CD14-positive monocyte (primary cell): ENCODE results near the gene SEPTIN6. TPM values are rescaled to one million over a fixed set of nuclear protein-coding genes. Genes with fewer than 3 reads are reported as not detected.

Source experiments
- DNase-seq, 3 donors: peaks; one replicate each; pipeline ENCODE4 v3.0.0-alpha.2; 2011 to 2022
- H2AFZ ChIP-seq: 2 replicates; pipeline ENCODE4 v1.6.0; 2012; ENCODE audit warnings: mild to moderate bottlenecking, low read depth, low read length, inconsistent platforms; ENCODE audit not compliant: insufficient read depth, poor library complexity, severe bottlenecking
- H3K27ac ChIP-seq, 2 donors: 1 replicate in 1 of 2; 2 replicates in 1 of 2; pipeline ENCODE4 v1.5.1; 2012 to 2013; ENCODE audit warnings: low read length in 2 of 2, control low read depth in 1 of 2, inconsistent platforms in 1 of 2, low read depth in 1 of 2, mild to moderate bottlenecking in 1 of 2
- H3K27me3 ChIP-seq, 2 donors: one replicate each; pipeline versions ENCODE4 v1.6.0 to v1.6.1; 2011 to 2013; ENCODE audit warnings: low read length in 2 of 2; ENCODE audit not compliant: control insufficient read depth in 2 of 2, insufficient read depth in 2 of 2
- H3K36me3 ChIP-seq, 2 donors: replicated peaks in 1 of 2; 1 replicate in 1 of 2; 2 replicates in 1 of 2; pipeline versions ENCODE4 v1.5.1 to v1.6.1; 2012 to 2013; ENCODE audit warnings: low read length in 2 of 2, control low read depth in 1 of 2, inconsistent platforms in 1 of 2, mild to moderate bottlenecking in 1 of 2; ENCODE audit not compliant: insufficient read depth in 2 of 2, control insufficient read depth in 1 of 2
- H3K4me1 ChIP-seq, 2 donors: 1 replicate in 1 of 2; 2 replicates in 1 of 2; pipeline versions ENCODE4 v1.5.1 to v1.6.1; 2012 to 2013; ENCODE audit warnings: low read length in 2 of 2, control low read depth in 1 of 2, inconsistent platforms in 1 of 2, mild to moderate bottlenecking in 1 of 2, moderate library complexity in 1 of 2; ENCODE audit not compliant: insufficient read depth in 2 of 2, control insufficient read depth in 1 of 2
- H3K4me2 ChIP-seq: replicated peaks from 2 replicates; pipeline ENCODE3; 2012; ENCODE audit warnings: low read length, moderate library complexity, mild to moderate bottlenecking; ENCODE audit not compliant: poor library complexity, severe bottlenecking; ENCODE audit errors: extremely low read depth
- H3K4me3 ChIP-seq, 3 experiments: fragments of 200-600 bp in 1 of 3; sonication (generic) in 1 of 3; replicated peaks in 1 of 3; 1 replicate in 2 of 3; 2 replicates in 1 of 3; pipeline ENCODE4 v1.5.1; 2011 to 2013; ENCODE audit warnings: low read length in 3 of 3, mild to moderate bottlenecking in 3 of 3, control low read depth in 2 of 3, low read depth in 2 of 3, inconsistent platforms in 1 of 3, moderate library complexity in 1 of 3
- H3K79me2 ChIP-seq: 2 replicates; pipeline ENCODE4 v1.6.0; 2012; ENCODE audit warnings: mild to moderate bottlenecking, control low read depth, inconsistent platforms, low read length, moderate library complexity; ENCODE audit not compliant: insufficient read depth
- H3K9ac ChIP-seq: 2 replicates; pipeline ENCODE4 v1.6.0; 2017; ENCODE audit warnings: low read length, mild to moderate bottlenecking; ENCODE audit not compliant: insufficient read depth, poor library complexity, severe bottlenecking
- H3K9me3 ChIP-seq, 2 donors: replicated peaks in 1 of 2; 1 replicate in 1 of 2; 2 replicates in 1 of 2; pipeline versions ENCODE4 v1.5.1 to v1.6.1; 2012 to 2013; ENCODE audit warnings: low read length in 2 of 2, control low read depth in 1 of 2; ENCODE audit not compliant: control insufficient read depth in 1 of 2, insufficient read depth in 1 of 2
- H4K20me1 ChIP-seq: 2 replicates; pipeline ENCODE4 v1.6.0; 2012; ENCODE audit warnings: mild to moderate bottlenecking, low read length, control low read depth, moderate library complexity; ENCODE audit not compliant: insufficient read depth
- H3K27ac Mint-ChIP-seq, 7 donors: one replicate each; pipeline ENCODE4 v1.8.0; 2020; ENCODE audit warnings: mild to moderate bottlenecking in 7 of 7, mixed read lengths in 7 of 7, moderate library complexity in 6 of 7, inconsistent platforms in 2 of 7
- H3K27me3 Mint-ChIP-seq, 3 donors: one replicate each; pipeline ENCODE4 v1.8.0; 2021 to 2022; ENCODE audit warnings: low read depth in 3 of 3, mild to moderate bottlenecking in 3 of 3, mixed read lengths in 3 of 3, moderate library complexity in 3 of 3, inconsistent platforms in 1 of 3
- H3K36me3 Mint-ChIP-seq, 2 donors: one replicate each; pipeline ENCODE4 v1.8.0; 2020; ENCODE audit warnings: mixed read lengths in 2 of 2, inconsistent platforms in 1 of 2, mild to moderate bottlenecking in 1 of 2
- H3K4me1 Mint-ChIP-seq: one replicate; pipeline ENCODE4 v1.8.0; 2020; ENCODE audit warnings: mild to moderate bottlenecking, mixed read lengths
- H3K4me3 Mint-ChIP-seq, 2 donors: one replicate each; pipeline ENCODE4 v1.8.0; 2020; ENCODE audit warnings: mild to moderate bottlenecking in 2 of 2, mixed read lengths in 2 of 2, moderate library complexity in 1 of 2
- H3K9me3 Mint-ChIP-seq, 7 donors: one replicate each; pipeline ENCODE4 v1.8.0; 2020 to 2022; ENCODE audit warnings: mixed read lengths in 7 of 7, mild to moderate bottlenecking in 6 of 7, moderate library complexity in 6 of 7, inconsistent platforms in 2 of 7
- WGBS: methylation state at CpG from one replicate; pipeline ENCODE4 v1.1.5; 2013; ENCODE audit warnings: missing lambda C conversion rate; ENCODE audit not compliant: insufficient coverage; 5-methylcytosine and 5-hydroxymethylcytosine counted together
- intact Hi-C, 2 donors: fragments of 100-400 bp; cut with micrococcal nuclease; formaldehyde crosslinking; loops; one replicate each; pipeline versions ENCODE4 v1.15.0 to v1.15.1; 2023
- polyA plus RNA-seq, 3 donors: library from polyadenylated mRNA; depleted of rRNA in 1 of 3; unstranded in 2 of 3; stranded (reverse) in 1 of 3; fragments of 300-500 nt in 2 of 3; fragments of >200 nt in 1 of 3; fragmentation: Illumina TruSeq in 2 of 3; gene quantifications; 1 replicate in 2 of 3; 2 replicates in 1 of 3; pipeline ENCODE4 v1.2.3, GENCODE V29; 2012 to 2021
- TF ChIP-seq, protein P1 (sequence below): fragments of 200-600 bp; IDR thresholded peaks from one replicate; pipeline ENCODE4 v1.8.0; 2022; ENCODE audit warnings: antibody characterized with exemption, mild to moderate bottlenecking

Gene SEPTIN6
- polyA plus RNA-seq, 3 donors, result 21.8 to 52.7 (median 31.1) TPM

DNA sequence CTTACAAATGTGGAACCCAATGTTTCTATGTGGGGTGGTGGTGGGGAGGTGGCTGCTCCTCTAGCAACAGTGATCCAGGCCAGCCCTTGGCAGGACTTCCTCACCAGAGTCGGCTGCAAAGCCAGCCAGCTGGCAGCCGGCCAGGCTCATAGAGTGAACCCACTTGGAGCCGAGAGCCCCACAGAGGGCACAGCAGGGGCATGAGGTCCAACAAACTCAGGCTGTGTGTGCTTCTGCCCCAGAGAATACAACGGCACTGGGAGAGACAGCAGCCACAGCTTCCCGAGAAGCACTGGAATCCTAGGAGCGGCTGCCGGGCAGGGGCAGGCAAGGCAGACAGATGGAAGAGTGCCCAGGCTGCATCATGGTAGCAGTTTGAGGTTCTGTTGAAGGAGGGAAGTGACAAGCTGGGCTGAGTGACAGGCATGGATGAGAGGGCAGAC lies 42.0 kb upstream of the SEPTIN6 start:
- 0% methylated on average over 3 of the region's 7 CpGs for WGBS
- H3K4me3 ChIP-seq, result no peak overlapping the region
- DNase-seq, result peak; percentile 24 to 47 (median 35)
- H3K36me3 ChIP-seq, result no peaks in the 10 kb centered on the region
- peak overlapping the region; percentile 48 for H3K4me2 ChIP-seq
- peaks cover 9 to 13% of the 10 kb centered on the region in 2 donors for H3K4me1 ChIP-seq
- H3K27ac Mint-ChIP-seq, result peak overlapping the region; percentile 1 to 63 (median 46)
- H3K9me3 ChIP-seq, result no peaks in the 10 kb centered on the region
- H3K27me3 ChIP-seq, result no peaks in the 10 kb centered on the region
- no peak overlapping the region for H3K27ac ChIP-seq
- H3K79me2 ChIP-seq, result no peaks in the 10 kb centered on the region
- TF ChIP-seq, protein P1, sequence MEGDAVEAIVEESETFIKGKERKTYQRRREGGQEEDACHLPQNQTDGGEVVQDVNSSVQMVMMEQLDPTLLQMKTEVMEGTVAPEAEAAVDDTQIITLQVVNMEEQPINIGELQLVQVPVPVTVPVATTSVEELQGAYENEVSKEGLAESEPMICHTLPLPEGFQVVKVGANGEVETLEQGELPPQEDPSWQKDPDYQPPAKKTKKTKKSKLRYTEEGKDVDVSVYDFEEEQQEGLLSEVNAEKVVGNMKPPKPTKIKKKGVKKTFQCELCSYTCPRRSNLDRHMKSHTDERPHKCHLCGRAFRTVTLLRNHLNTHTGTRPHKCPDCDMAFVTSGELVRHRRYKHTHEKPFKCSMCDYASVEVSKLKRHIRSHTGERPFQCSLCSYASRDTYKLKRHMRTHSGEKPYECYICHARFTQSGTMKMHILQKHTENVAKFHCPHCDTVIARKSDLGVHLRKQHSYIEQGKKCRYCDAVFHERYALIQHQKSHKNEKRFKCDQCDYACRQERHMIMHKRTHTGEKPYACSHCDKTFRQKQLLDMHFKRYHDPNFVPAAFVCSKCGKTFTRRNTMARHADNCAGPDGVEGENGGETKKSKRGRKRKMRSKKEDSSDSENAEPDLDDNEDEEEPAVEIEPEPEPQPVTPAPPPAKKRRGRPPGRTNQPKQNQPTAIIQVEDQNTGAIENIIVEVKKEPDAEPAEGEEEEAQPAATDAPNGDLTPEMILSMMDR, result no peak
- intact Hi-C loops, result no loop called here
- H3K27me3 Mint-ChIP-seq, result peaks cover 0 to 14% (median 0%) of the 10 kb centered on the region in 3 donors
- H3K36me3 Mint-ChIP-seq, result no peaks in the 10 kb centered on the region
- H4K20me1 ChIP-seq, result no peaks in the 10 kb centered on the region
- peaks cover 0 to 3% (median 0%) of the 10 kb centered on the region in 7 donors for H3K9me3 Mint-ChIP-seq
- peak overlapping the region; percentile 53 to 76 for H3K4me3 Mint-ChIP-seq
- no peak overlapping the region for H3K9ac ChIP-seq
- peaks cover 11% of the 10 kb centered on the region for H3K4me1 Mint-ChIP-seq
- peak overlapping the region; percentile 59 for H2AFZ ChIP-seq

DNA sequence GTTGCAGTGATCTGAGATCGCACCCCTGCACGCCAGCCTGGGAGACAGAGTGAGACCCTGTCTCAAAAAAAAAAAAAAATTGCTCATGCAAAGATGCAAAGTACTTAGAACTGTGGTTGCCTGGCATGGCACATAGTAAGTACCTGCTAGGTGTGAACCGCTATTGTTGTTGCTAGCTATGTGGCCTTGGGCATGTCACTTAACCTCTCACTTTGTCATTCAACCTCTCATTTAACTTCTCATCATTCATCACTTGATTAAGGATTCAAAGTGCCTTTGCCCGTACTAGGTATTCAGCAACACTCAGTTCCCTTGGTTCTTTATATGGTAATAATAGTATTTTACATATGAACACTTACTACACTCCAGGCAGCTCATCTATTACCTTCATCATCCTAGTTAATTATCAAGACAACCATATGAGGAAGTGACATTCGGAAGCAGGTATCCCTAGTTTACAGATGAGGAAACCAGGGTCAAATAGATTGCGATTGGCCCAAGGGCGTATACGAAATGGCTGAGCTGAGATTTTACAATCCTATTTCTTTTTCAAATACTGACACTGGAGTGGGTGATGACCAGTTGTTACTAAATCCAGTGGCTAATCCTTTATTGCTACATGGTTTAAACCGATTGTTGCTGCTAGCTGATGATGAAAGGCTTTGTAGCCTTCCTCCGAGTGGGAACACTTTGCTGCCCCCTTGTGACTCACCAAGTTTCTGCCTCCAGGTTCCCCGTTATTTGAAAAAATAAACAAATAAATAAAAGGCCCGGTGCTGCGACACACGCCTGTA lies 36.6 kb upstream of the SEPTIN6 start:
- peak; percentile 72 to 84 (median 78) for DNase-seq
- Histone ChIP-seq H3K36me3 (no peaks in the 10 kb centered on the region), H3K27me3 (no peaks in the 10 kb centered on the region), H3K4me2 (peak overlapping the region; percentile 29), H3K27ac (no peak overlapping the region), H3K4me3 (no peak overlapping the region), H3K79me2 (no peaks in the 10 kb centered on the region), H3K9ac (no peak overlapping the region), H2AFZ (peak overlapping the region; percentile 10), H3K9me3 (no peaks in the 10 kb centered on the region), H3K4me1 (peaks cover 1 to 4% of the 10 kb centered on the region in 2 donors), H4K20me1 (no peaks in the 10 kb centered on the region)
- no peak overlapping the region for H3K4me3 Mint-ChIP-seq
- H3K27ac Mint-ChIP-seq, result peak overlapping the region; percentile 11 to 80 (median 50)
- H3K27me3 Mint-ChIP-seq, result peaks cover 0 to 22% (median 0%) of the 10 kb centered on the region in 3 donors
- peaks cover 5% of the 10 kb centered on the region for H3K4me1 Mint-ChIP-seq
- TF ChIP-seq, protein P1, result peak; percentile 57
- intact Hi-C loops, result no loop called here
- no CpG with 5 or more reads among the region's 14 CpGs for WGBS
- H3K36me3 Mint-ChIP-seq, result no peaks in the 10 kb centered on the region
- no peaks in the 10 kb centered on the region for H3K9me3 Mint-ChIP-seq
